NCI-H1417 treated with DMSO at 0.1 percent for 48 hours (cell line): Measurements from ENCODE around the gene FAM193B.
"Not testable (repeated sequence)": the region's sequence is repeated elsewhere in the genome, so short reads cannot be mapped to it uniquely, and the experiment has no call there.

ENCODE experiments used
- DNase-seq: peaks from one replicate; lab custom pipeline; 2025; lab: John Stamatoyannopoulos, UW

FAM193B gene

GRCh38 chr5:177576169-177576568, 21.8 kb upstream of the FAM193B start:
- DNase-seq: no peak

DNA sequence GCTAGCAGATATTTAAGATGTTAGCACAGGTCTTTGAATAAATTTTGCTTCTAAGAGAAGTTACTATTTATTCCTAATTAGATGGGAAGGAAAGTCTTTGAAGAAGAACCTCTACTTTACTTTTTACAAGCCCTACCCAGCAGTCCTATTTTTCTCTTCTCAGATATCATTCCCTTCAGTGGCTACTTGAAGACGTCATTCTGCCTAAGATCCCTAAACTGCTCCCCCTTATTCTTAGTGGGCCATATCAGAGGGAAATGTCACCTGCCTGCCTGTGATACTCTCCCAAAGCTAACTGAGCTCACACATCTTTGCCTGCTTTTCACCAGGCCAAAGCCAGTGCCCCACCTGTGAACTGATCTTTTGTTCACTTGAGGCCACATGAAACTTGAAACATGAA, 21.1 kb upstream of the FAM193B start:
- no peak for DNase-seq

DNA sequence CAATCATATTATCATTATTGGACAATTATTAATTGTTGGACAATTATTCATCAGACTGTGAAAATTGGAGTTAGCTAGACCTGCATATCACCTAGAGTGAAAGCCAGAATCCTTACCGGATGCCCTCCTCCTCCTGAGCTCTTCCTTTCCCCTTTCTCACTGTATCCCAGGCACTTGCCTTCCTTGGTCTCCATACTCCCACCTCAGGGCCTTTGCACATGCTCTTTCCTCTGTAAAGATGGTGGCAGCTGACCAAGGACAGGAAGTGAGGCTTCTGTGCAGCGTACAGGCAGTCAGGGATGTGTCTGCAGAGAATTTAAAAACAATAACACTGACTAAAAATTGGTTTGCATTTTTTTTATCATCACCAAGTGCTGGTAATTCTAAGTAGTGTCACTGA, 15.5 kb upstream of the FAM193B start:
- no peak for DNase-seq

- DNase-seq: no peak
Measured at GRCh38 chr5:177568326-177568725, 14.0 kb upstream of the FAM193B start.

DNA sequence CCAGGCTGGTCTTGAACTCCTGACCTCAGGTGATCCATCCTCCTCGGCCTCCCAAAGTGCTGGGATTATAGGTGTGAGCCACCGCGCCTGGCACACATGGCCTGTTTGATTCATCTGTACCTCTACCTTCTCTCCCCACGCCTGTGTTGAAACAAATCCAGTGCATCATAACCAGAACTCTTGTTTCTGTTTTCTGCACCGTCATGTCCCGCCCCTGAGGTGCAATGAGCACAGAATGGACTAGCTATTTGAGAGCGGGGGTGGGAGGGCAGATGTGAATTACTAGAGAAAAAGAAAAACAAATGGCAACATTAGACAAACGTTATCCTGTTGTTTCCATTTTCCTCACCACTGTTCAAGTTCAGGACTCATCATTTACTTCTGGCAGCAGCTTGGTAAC, 10.7 kb upstream of the FAM193B start:
- DNase-seq: no peak

GRCh38 chr5:177559446-177559941, 5.1 kb upstream of the FAM193B start:
- not testable (repeated sequence) for DNase-seq

DNA sequence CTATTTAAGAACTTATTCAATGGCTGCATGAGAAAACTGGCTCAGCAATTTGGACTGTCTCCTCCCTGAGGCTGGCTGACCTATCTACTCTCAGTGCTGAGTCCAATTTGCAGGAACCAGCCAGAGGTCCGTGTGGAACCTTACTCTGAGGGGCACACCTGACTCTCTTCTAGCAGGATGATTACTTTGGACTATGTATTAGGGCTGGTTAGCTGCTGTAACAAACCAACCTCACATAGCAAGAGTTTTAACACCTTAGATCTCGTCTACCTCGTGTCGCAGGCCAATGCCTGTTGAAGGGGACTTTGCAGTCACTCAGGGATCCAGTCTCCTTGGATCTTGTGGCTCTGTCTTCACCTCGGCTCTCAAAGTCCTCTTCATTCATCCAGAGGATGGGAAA, 3.4 kb upstream of the FAM193B start:
- DNase-seq: no peak

DNA sequence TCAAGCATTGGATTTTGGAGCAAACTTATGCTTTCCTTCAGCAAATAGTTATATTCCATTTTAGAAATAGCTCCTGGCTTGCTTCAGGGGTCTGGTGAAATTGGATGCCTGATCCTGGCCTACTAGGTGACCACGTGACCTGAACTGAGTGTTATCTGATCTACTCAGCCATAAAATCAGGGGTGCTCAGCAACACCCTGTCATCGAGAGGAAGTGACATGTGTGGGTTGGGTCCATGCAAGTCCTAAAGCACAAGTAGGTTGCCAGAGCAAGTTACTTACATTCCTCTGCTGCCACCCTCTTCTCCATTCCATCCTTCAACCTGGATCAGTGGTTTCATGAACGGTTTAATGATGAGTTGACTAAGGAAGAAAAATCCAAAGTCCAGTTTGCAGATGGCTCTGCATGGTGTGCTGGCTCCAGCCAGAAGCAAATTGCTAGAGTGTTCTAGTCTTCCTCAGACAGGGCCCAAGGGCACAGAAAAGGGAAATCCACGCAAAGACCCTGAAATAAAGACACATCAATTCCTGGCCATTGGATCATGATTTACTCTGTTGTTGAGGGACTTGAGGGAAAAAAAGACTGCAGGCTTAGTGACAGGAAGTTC, 2.8 kb upstream of the FAM193B start:
- no peak for DNase-seq

DNA sequence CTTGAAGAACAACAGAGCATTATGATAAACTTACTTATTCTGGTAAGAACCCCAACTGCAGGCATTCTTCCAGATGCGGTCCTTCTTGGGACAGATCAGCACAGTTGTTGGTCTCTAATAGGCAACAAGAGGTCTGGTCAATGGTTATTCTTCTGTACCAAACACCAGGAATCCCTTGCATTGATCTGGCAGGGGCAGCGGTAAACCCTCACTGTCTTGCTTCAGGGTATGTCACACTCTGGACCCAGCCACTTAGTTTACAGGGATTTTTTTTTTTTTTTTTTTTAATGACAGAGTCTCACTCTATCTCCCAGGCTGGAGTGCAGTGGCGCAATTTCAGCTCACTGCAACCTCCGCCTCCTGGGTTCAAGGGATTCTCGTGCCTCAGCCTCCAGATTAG, 1.3 kb upstream of the FAM193B start:
- DNase-seq: no peak

DNA sequence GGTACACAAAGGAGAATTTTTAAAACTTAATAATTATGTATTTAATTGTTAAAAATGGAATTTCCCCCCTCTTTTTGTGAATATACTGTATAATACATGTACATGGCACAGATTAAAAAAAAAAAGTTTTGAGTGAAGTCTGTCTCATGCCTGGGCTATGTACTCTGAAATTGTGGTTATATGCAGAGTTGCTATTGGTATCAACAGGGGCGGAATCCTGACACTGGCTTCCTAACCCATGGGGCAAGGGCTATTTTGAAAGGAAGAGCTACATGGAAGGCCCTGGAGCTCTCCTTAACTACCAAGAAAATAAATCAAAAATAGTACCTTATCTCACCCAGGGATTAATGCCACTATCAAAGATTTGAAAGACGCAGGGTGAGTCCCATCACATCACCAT, 865 bp upstream of the FAM193B start:
- no peak for DNase-seq

DNA sequence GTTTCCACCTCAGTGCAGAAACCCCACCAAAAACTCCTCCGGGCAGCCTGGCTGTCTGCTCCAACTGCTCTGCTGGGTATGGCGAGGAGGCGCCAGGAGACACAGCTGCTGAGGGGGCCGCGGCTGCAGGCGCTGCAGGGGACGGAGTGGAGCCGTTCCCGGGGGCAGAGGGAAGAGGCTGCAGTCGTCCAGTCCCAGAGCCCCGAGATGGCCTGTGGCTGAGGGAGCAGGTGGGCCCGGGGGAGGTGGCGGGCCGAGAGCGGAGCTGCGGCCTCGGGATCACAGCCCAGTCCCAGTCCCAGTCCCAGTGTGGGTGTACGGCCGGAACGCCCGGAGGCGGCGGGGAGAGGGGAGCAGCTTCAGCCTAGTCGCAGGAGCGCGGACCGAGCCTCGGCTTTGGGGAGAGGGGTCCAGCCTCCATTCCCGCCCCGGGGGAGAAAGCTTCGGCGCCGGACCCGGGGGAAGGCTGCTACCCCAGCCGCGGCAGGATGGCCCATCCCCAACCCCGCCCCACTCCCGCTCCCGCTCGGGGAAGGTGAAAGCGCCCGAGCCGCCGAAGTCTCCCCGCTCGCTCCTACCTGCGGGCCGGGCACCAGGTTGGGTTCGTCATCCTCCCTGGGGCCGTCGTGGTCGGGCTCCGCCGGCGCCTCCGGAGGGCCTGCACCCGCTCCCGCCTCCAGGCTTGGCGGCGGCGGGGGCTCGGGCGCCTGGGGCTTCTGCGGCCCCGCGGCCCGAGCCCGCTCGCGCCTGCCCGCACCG, 513 bp downstream of the FAM193B start:
- DNase-seq: no peak

GRCh38 chr5:177552839-177553455, 1.4 kb downstream of the FAM193B start:
- DNase-seq: no peak

DNA sequence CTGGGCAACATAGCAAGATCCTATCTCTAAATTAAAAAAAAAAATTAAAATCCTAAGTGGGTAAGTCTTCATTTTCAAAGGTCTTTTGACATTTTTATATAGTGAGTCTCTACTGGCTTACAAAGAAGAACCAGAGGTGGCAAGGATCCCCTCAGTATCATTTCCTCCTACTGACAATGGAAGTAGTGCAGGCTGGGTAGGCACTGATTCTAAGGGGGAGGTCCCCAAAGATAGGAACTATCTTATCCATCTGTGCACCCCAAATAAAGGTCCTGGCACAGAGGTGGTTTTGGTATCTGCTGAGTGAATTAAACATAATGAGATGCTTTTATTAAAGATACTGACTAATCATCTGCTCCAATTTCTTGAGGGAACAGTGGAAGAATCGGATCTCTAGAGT, 4.2 kb downstream of the FAM193B start:
- DNase-seq: no peak

DNA sequence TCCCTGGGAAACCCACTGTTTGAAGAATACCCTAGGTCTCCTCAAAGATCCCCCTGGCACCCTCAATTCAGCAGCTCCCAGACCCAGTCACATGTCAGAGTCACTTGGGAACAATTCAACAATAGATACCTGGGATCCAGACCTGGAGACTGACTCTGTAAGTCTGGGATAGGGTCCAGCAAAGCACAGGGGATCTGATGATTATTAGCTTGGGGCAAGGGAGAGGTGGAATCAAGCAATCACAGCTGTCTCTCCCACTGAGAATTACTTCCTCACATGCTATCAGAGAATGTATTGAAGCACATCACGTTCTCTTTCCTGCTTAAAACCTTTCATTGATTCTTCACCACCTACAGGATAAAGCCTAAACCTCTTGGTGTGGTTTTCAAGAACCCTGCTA, 5.9 kb downstream of the FAM193B start:
- no peak for DNase-seq

DNA sequence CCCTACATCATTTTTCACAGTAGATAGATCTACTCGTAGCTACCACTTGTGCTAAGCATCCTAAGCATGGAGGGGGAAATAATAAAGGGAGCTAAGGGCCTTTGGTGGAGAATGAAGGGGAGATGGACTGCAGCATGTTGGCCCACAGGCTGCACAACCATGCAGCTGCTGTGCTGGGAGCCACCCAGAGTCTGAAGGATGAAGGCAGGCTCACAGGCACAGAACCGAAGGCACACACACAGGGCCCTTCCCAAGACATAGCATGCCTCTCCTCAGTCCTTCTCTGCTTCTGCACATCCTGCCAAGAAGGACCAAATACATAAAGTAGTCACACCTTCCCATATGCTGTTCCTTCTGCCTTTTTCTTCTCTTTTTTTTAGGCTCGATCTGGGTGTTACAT, 6.6 kb downstream of the FAM193B start:
- DNase-seq: no peak

DNA sequence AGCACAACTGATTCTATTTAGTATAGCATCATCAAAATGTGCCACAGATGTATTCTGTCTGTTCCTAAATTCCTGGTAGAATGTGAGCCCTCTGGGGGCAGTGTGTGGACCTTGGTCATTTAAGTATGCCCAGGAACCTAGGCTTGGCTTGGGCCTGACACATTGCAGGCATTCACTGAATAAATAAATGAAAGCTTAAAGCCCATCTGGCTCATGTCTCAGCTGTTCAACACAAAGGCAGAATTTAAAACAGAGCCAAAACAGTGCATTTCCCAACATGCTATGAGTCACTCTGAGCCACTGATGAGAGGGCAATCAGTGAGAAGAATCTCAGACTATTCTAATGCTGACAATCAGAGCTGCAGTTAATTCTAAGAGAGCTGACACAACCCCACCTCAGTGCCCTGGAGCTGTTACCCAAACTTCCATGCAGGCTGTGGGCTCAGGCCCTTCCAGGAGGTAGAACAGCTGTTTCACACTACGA, 8.1 kb downstream of the FAM193B start:
- no peak for DNase-seq

DNA sequence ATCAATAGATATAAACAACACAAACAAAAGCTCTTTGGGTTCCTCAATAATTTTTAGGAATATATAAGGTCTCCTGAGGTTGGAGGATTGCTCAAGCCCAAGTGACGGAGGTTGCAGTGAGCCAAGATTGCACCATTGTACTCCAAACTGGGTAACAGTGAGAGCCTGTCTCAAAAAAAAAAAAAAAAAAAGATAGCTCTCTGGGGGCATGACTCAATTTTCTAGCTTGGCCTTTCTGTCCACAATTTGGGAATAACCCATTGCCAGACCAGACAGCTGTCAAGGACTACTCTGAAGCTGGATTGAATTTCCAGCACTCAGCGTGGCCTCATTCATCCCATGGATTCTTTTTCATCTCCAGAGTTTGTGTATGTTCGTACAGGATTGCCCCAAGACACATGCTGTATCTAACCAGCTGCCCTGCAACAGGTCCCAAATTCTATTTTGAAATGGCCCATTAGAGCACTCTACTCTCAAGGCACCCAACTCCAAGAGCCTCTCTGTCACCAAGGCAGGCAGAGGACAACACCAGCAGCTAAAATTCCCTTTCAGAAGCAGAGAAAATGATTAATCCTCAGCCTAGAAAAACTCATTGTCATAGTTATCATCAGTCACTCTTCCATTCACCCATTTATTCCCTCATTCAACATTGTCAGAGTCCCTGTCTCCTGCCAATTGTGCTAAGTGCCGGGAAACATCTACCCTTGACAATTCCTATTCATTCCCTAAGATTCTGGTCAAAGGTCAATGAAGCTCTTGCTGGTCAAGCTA, 8.7 kb downstream of the FAM193B start:
- DNase-seq: no peak

- DNase-seq: no peak
Measured at GRCh38 chr5:177542816-177543465, 11.4 kb downstream of the FAM193B start.

- no peak for DNase-seq
Measured at GRCh38 chr5:177540438-177540837, 13.9 kb downstream of the FAM193B start.

DNA sequence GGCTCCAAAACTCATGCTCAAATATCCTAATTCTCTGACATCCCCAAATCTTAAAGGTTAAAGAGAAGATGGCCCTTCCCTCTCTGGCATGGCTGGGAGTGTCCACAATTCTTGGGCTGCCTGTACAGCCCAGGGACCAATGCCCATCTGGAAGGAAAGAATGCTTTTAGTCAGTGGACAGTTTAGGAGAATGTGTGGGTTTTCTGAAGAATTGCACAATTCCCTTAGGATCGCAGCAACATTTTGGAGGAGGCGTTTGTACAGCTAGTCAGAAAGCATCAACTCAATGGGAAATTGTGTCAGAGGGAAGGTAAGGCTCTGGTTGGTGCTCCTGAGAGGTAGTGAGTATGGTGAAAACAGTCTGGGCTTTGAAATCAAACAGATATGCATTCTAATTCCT, 15.0 kb downstream of the FAM193B start:
- no peak for DNase-seq

DNA sequence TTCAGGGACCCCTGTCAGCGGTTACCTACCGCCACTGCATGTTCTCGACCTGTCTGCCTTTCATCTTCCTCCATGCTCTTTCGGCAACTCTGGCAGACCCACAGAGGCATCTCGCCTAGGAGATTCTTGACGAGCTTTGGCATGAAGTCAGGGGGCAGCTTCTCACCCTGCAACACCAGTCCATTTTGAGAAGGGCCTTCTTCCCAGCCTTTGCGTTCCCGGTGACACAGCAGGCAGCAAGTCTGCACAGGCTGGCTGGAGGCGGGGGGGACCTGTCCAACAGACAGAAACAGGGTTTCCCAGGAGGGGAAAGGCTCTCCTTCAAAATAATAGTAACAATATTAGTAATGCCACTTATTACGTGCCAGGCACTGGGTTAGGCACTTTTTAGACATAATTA, 15.5 kb downstream of the FAM193B start:
- DNase-seq: no peak
